SK-N-SH treated with all-trans-retinoic acid at 6 μM for 48 hours (cell line): ENCODE data around the gene PPM1H.

Source experiments
- ATAC-seq: fragments of 200-7000 bp; cut with Tn5 transposase; 3 replicates; pipeline ENCODE4 v1.9.1; 2020; ENCODE audit warnings: mild to moderate bottlenecking, moderate library complexity
- ARNTL ChIP-seq: fragments of 450-650 bp; formaldehyde crosslinking; IDR thresholded peaks from 2 replicates; pipeline ENCODE4 v1.5.0; 2020; ENCODE audit warnings: low read depth, mild to moderate bottlenecking, moderate library complexity, borderline replicate concordance
- BACH2 ChIP-seq: fragments of 250-450 bp; sonication (Bioruptor Pico); IDR thresholded peaks from 2 replicates; pipeline ENCODE4 v1.9.0; 2021; ENCODE audit warnings: mild to moderate bottlenecking, borderline replicate concordance
- CREB5 ChIP-seq: fragments of 250-450 bp; sonication (Bioruptor Pico); IDR thresholded peaks from 2 replicates; pipeline ENCODE4 v1.5.1; 2020; ENCODE audit warnings: low read depth, mild to moderate bottlenecking, moderate library complexity
- CSRNP3 ChIP-seq: fragments of 250-450 bp; sonication (Bioruptor Pico); IDR thresholded peaks from 2 replicates; pipeline ENCODE4 v1.5.1; 2021; ENCODE audit warnings: mild to moderate bottlenecking, moderate library complexity
- ESRRG ChIP-seq: fragments of 250-450 bp; sonication (Bioruptor Pico); IDR thresholded peaks from 2 replicates; pipeline ENCODE4 v1.6.1; 2021; ENCODE audit warnings: mild to moderate bottlenecking
- GLIS3 ChIP-seq: fragments of 250-450 bp; sonication (Bioruptor Pico); IDR thresholded peaks from 2 replicates; pipeline ENCODE4 v1.5.0; 2020; ENCODE audit warnings: mild to moderate bottlenecking, moderate library complexity
- ISL1 ChIP-seq: fragments of 250-450 bp; sonication (Bioruptor Pico); IDR thresholded peaks from 2 replicates; pipeline ENCODE4 v2.1.2; 2022; ENCODE audit warnings: mild to moderate bottlenecking, moderate library complexity
- OSR1 ChIP-seq: fragments of 250-450 bp; sonication (Bioruptor Pico); IDR thresholded peaks from 2 replicates; pipeline ENCODE4 v1.8.0; 2022; ENCODE audit warnings: moderate library complexity, mild to moderate bottlenecking, inconsistent platforms
- PATZ1 ChIP-seq: fragments of 250-450 bp; sonication (Bioruptor Pico); IDR thresholded peaks from 2 replicates; pipeline ENCODE4 v1.8.0; 2020; ENCODE audit warnings: mild to moderate bottlenecking, moderate library complexity, borderline replicate concordance
- POU6F1 ChIP-seq: fragments of 250-450 bp; sonication (Bioruptor Pico); IDR thresholded peaks from 2 replicates; pipeline ENCODE4 v1.8.0; 2021; ENCODE audit warnings: low read depth, mild to moderate bottlenecking, moderate library complexity, borderline replicate concordance
- PPARA ChIP-seq: fragments of 250-450 bp; sonication (Bioruptor Pico); IDR thresholded peaks from 2 replicates; pipeline ENCODE4 v1.5.0; 2020; ENCODE audit warnings: mild to moderate bottlenecking, borderline replicate concordance
- RARB ChIP-seq: fragments of 250-450 bp; sonication (Bioruptor Pico); IDR thresholded peaks from 2 replicates; pipeline ENCODE4 v1.8.0; 2021; ENCODE audit warnings: mild to moderate bottlenecking, moderate library complexity
- SNAI2 ChIP-seq: fragments of 250-450 bp; sonication (Bioruptor Pico); IDR thresholded peaks from 2 replicates; pipeline ENCODE4 v1.5.0; 2020; ENCODE audit warnings: mild to moderate bottlenecking, moderate library complexity
- TCF4 ChIP-seq: fragments of 250-450 bp; sonication (Bioruptor Pico); IDR thresholded peaks from 2 replicates; pipeline ENCODE4 v1.8.0; 2021; ENCODE audit warnings: mild to moderate bottlenecking, moderate library complexity, borderline replicate concordance
- TOX ChIP-seq: fragments of 250-450 bp; sonication (Bioruptor Pico); IDR thresholded peaks from 2 replicates; pipeline ENCODE4 v1.8.0; 2021; ENCODE audit warnings: mild to moderate bottlenecking, moderate library complexity, borderline replicate concordance
- ZC3H10 ChIP-seq: fragments of 250-450 bp; sonication (Bioruptor Pico); IDR thresholded peaks from 2 replicates; pipeline ENCODE4 v1.5.1; 2021; ENCODE audit warnings: mild to moderate bottlenecking, moderate library complexity
- ZFP3 ChIP-seq: fragments of 250-450 bp; sonication (Bioruptor Pico); IDR thresholded peaks from 2 replicates; pipeline ENCODE4 v1.5.0; 2020; ENCODE audit warnings: mild to moderate bottlenecking, moderate library complexity
- ZFP30 ChIP-seq: fragments of 450-650 bp; formaldehyde crosslinking; IDR thresholded peaks from 2 replicates; pipeline ENCODE4 v1.5.0; 2022; ENCODE audit warnings: mild to moderate bottlenecking, moderate library complexity
- ZNF70 ChIP-seq: fragments of 450-650 bp; formaldehyde crosslinking; IDR thresholded peaks from 2 replicates; pipeline ENCODE4 v1.5.0; 2020; ENCODE audit warnings: mild to moderate bottlenecking, moderate library complexity
- ZNF8 ChIP-seq: fragments of 450-650 bp; formaldehyde crosslinking; IDR thresholded peaks from 2 replicates; pipeline ENCODE4 v1.5.0; 2020; ENCODE audit warnings: mild to moderate bottlenecking, moderate library complexity
- TF ChIP-seq, protein P1 (sequence below): fragments of 250-450 bp; sonication (Bioruptor Pico); IDR thresholded peaks from 2 replicates; pipeline ENCODE4 v1.5.0; 2020; ENCODE audit warnings: mild to moderate bottlenecking, moderate library complexity

The PPM1H gene

DNA sequence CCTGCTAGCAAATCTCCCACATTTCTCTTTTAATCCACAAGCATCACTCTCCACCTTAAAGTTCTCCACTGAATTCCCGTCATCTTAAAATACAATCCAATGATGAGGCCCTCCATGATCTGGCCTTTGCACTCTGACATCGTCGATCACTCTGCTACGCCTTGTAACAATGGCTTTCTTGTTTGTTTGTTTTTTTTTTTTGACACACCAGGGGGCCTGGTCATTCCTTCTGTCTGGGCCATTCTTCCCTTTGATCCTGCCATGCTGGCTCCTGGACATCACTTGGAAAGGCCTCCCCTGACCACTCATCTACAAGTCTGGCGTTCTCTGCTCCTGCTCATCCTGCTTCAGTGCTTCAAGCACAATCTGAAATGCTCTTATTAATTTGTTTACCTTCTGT lies 233.5 kb downstream of the PPM1H start:
- ATAC-seq: no peak
- TF ChIP-seq RARB (CRISPR knock-in tag) (no peak), BACH2 (no peak), PPARA (no peak), CREB5 (CRISPR knock-in tag) (no peak), OSR1 (no peak), CSRNP3 (CRISPR knock-in tag) (no peak), TOX (no peak), ZFP30 (no peak), TCF4 (CRISPR knock-in tag) (no peak), SNAI2 (CRISPR knock-in tag) (no peak)
- TF ChIP-seq, all 23 proteins: peak for 0

GRCh38 chr12:62700091-62700880 lies 234.7 kb downstream of the PPM1H start:
- no peak for ATAC-seq
- TF ChIP-seq PPARA (no peak), CREB5 (CRISPR knock-in tag) (no peak), ISL1 (CRISPR knock-in tag) (no peak), ZC3H10 (CRISPR knock-in tag) (no peak), SNAI2 (CRISPR knock-in tag) (no peak), BACH2 (no peak), RARB (CRISPR knock-in tag) (no peak), ZNF8 (CRISPR knock-in tag) (no peak), TCF4 (CRISPR knock-in tag) (no peak), ZNF70 (no peak), GLIS3 (CRISPR knock-in tag) (no peak), ARNTL (CRISPR knock-in tag) (no peak), ESRRG (CRISPR knock-in tag) (no peak), CSRNP3 (CRISPR knock-in tag) (no peak), TOX (no peak), ZFP30 (no peak), OSR1 (no peak), ZFP3 (CRISPR knock-in tag) (no peak)
- TF ChIP-seq, protein P1, sequence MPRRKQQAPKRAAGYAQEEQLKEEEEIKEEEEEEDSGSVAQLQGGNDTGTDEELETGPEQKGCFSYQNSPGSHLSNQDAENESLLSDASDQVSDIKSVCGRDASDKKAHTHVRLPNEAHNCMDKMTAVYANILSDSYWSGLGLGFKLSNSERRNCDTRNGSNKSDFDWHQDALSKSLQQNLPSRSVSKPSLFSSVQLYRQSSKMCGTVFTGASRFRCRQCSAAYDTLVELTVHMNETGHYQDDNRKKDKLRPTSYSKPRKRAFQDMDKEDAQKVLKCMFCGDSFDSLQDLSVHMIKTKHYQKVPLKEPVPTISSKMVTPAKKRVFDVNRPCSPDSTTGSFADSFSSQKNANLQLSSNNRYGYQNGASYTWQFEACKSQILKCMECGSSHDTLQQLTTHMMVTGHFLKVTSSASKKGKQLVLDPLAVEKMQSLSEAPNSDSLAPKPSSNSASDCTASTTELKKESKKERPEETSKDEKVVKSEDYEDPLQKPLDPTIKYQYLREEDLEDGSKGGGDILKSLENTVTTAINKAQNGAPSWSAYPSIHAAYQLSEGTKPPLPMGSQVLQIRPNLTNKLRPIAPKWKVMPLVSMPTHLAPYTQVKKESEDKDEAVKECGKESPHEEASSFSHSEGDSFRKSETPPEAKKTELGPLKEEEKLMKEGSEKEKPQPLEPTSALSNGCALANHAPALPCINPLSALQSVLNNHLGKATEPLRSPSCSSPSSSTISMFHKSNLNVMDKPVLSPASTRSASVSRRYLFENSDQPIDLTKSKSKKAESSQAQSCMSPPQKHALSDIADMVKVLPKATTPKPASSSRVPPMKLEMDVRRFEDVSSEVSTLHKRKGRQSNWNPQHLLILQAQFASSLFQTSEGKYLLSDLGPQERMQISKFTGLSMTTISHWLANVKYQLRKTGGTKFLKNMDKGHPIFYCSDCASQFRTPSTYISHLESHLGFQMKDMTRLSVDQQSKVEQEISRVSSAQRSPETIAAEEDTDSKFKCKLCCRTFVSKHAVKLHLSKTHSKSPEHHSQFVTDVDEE: no peak

GRCh38 chr12:62698701-62699101 lies 236.2 kb downstream of the PPM1H start:
- TF ChIP-seq POU6F1: no peak
- TF ChIP-seq PATZ1 (CRISPR knock-in tag): no peak
- TF ChIP-seq ISL1 (CRISPR knock-in tag): no peak
- no peak for TF ChIP-seq ZNF70
- no peak for TF ChIP-seq ARNTL (CRISPR knock-in tag)
- no peak for TF ChIP-seq ZC3H10 (CRISPR knock-in tag)
- ATAC-seq: no peak
